IPS-18a (cell line): Measurements from ENCODE around the gene SMARCD3.

Experiments used
- H3K27ac ChIP-seq: one replicate; pipeline ENCODE4 v1.5.1; 2013; ENCODE audit warnings: low read length
- H3K27me3 ChIP-seq: one replicate; pipeline ENCODE4 v1.6.1; 2013; ENCODE audit warnings: mild to moderate bottlenecking, low read length; ENCODE audit not compliant: control insufficient read depth, insufficient read depth
- H3K36me3 ChIP-seq: one replicate; pipeline ENCODE4 v1.6.1; 2013; ENCODE audit warnings: low read depth, low read length; ENCODE audit not compliant: control insufficient read depth
- H3K4me1 ChIP-seq: one replicate; pipeline ENCODE4 v1.6.1; 2013; ENCODE audit warnings: low read depth, low read length; ENCODE audit not compliant: control insufficient read depth
- H3K4me3 ChIP-seq: one replicate; pipeline ENCODE4 v1.5.1; 2013; ENCODE audit warnings: low read length
- H3K9ac ChIP-seq: one replicate; pipeline ENCODE4 v1.6.1; 2013; ENCODE audit warnings: mild to moderate bottlenecking, low read length, moderate library complexity
- H3K9me3 ChIP-seq: one replicate; pipeline ENCODE4 v1.6.1; 2013; ENCODE audit warnings: low read depth, low read length; ENCODE audit not compliant: control insufficient read depth

Gene SMARCD3

GRCh38 chr7:151238924-151239836 lies 9.3 kb downstream of the SMARCD3 start:
- no peak overlapping the region for H3K27ac ChIP-seq
- peaks cover 11% of the 10 kb centered on the region for H3K36me3 ChIP-seq
- no peak overlapping the region for H3K9ac ChIP-seq
- H3K4me1 ChIP-seq = peaks cover 6% of the 10 kb centered on the region
- no peaks in the 10 kb centered on the region for H3K9me3 ChIP-seq
- peaks cover 7% of the 10 kb centered on the region for H3K27me3 ChIP-seq
- H3K4me3 ChIP-seq = no peak overlapping the region

DNA sequence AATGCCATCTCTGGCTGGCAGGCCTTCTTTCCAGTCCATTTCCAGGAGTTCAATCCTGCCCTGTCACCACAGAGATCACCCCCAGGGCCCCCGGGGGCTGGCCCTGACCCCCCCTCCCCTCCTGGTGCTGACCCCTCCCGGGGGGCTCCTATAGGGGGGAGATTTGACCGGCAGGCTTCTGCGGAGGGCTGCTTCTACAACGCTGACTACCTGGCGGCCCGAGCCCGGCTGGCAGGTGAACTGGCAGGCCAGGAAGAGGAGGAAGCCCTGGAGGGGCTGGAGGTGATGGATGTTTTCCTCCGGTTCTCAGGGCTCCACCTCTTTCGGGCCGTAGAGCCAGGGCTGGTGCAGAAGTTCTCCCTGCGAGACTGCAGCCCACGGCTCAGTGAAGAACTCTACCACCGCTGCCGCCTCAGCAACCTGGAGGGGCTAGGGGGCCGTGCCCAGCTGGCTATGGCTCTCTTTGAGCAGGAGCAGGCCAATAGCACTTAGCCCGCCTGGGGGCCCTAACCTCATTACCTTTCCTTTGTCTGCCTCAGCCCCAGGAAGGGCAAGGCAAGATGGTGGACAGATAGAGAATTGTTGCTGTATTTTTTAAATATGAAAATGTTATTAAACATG lies 10.2 kb downstream of the SMARCD3 start:
- Histone ChIP-seq H3K27ac (no peak overlapping the region), H3K9ac (no peak overlapping the region), H3K4me3 (no peak overlapping the region), H3K9me3 (no peaks in the 10 kb centered on the region), H3K36me3 (peaks cover 11% of the 10 kb centered on the region), H3K27me3 (no peaks in the 10 kb centered on the region), H3K4me1 (peaks cover 3% of the 10 kb centered on the region)

DNA sequence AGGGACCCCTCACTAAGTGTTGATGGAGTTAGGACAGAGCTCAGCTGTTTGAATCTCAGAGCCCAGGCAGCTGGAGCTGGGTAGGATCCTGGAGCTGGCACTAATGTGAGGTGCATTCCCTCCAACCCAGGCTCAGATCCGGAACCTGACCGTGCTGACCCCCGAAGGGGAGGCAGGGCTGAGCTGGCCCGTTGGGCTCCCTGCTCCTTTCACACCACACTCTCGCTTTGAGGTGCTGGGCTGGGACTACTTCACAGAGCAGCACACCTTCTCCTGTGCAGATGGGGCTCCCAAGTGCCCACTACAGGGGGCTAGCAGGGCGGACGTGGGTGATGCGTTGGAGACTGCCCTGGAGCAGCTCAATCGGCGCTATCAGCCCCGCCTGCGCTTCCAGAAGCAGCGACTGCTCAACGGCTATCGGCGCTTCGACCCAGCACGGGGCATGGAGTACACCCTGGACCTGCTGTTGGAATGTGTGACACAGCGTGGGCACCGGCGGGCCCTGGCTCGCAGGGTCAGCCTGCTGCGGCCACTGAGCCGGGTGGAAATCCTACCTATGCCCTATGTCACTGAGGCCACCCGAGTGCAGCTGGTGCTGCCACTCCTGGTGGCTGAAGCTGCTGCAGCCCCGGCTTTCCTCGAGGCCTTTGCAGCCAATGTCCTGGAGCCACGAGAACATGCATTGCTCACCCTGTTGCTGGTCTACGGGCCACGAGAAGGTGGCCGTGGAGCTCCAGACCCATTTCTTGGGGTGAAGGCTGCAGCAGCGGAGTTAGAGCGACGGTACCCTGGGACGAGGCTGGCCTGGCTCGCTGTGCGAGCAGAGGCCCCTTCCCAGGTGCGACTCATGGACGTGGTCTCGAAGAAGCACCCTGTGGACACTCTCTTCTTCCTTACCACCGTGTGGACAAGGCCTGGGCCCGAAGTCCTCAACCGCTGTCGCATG lies 11.0 kb downstream of the SMARCD3 start:
- Histone ChIP-seq H3K27ac (no peak overlapping the region), H3K9me3 (no peaks in the 10 kb centered on the region), H3K27me3 (no peaks in the 10 kb centered on the region), H3K4me3 (no peak overlapping the region), H3K36me3 (peaks cover 11% of the 10 kb centered on the region), H3K9ac (no peak overlapping the region), H3K4me1 (peaks cover 6% of the 10 kb centered on the region)

DNA sequence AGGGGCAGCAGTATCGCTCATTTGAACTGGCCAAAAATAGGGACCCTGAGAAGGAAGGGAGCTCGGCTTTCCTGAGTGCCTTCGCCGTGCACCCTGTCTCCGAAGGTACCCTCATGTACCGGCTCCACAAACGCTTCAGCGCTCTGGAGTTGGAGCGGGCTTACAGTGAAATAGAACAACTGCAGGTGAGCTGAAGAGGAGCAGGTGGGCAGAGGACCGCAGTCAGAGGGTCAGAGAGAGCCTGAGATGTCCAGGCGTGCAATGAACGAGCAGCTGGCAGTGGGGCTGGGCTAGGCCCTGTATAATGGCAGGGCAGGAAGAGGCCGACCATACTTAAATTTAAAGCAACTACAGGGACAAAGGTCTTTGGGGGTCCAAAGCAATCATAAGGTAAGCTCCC lies 12.1 kb downstream of the SMARCD3 start:
- H3K36me3 ChIP-seq = peaks cover 11% of the 10 kb centered on the region
- H3K27ac ChIP-seq = no peak overlapping the region
- no peak overlapping the region for H3K9ac ChIP-seq

GRCh38 chr7:151235091-151235787 lies 13.3 kb downstream of the SMARCD3 start:
- no peak overlapping the region for H3K9ac ChIP-seq
- H3K27ac ChIP-seq = no peak overlapping the region
- H3K36me3 ChIP-seq = peaks cover 11% of the 10 kb centered on the region
- no peaks in the 10 kb centered on the region for H3K9me3 ChIP-seq
- H3K4me1 ChIP-seq = peaks cover 10% of the 10 kb centered on the region
- H3K27me3 ChIP-seq = no peaks in the 10 kb centered on the region
- no peak overlapping the region for H3K4me3 ChIP-seq

More for the DNA sequence above, 12.1 kb downstream of the SMARCD3 start:
- H3K27me3 ChIP-seq = no peaks in the 10 kb centered on the region
- H3K4me3 ChIP-seq = no peak overlapping the region
- H3K9me3 ChIP-seq = no peaks in the 10 kb centered on the region
- peaks cover 10% of the 10 kb centered on the region for H3K4me1 ChIP-seq

- Histone ChIP-seq H3K27me3 (no peaks in the 10 kb centered on the region), H3K4me3 (peak overlapping the region; percentile 84), H3K36me3 (peaks cover 10% of the 10 kb centered on the region), H3K9ac (no peak overlapping the region), H3K9me3 (no peaks in the 10 kb centered on the region), H3K4me1 (peaks cover 10% of the 10 kb centered on the region), H3K27ac (no peak overlapping the region)
These were observed 14.7 kb downstream of the SMARCD3 start for GRCh38 chr7:151233804-151234203.

- H3K27me3 ChIP-seq = no peaks in the 10 kb centered on the region
- H3K4me3 ChIP-seq = peak overlapping the region; percentile 84
- no peak overlapping the region for H3K27ac ChIP-seq
- peaks cover 12% of the 10 kb centered on the region for H3K4me1 ChIP-seq
- H3K9ac ChIP-seq = peak overlapping the region; percentile 68
- H3K9me3 ChIP-seq = no peaks in the 10 kb centered on the region
- H3K36me3 ChIP-seq = peaks cover 8% of the 10 kb centered on the region
These were observed 15.4 kb downstream of the SMARCD3 start for GRCh38 chr7:151232917-151233701.

GRCh38 chr7:151232091-151232916 lies 16.2 kb downstream of the SMARCD3 start, which contains the start of gene CHPF2:
TSS of gene CHPF2 (plus strand) at chr7:151232483. CDS start at chr7:151234012, 1,529 bp downstream.
- H3K4me1 ChIP-seq = peaks cover 14% of the 10 kb centered on the region
- H3K9ac ChIP-seq = peak within 1 kb of the TSS; percentile 68
- H3K27me3 ChIP-seq = no peaks in the 10 kb centered on the region
- H3K27ac ChIP-seq = no peak within 1 kb of the TSS
- no peaks in the 10 kb centered on the region for H3K9me3 ChIP-seq
- H3K4me3 ChIP-seq = peak within 1 kb of the TSS; percentile 84
- peaks cover 8% of the 10 kb centered on the region for H3K36me3 ChIP-seq

GRCh38 chr7:151231080-151231479 lies 17.4 kb downstream of the SMARCD3 start:
- no peak overlapping the region for H3K4me3 ChIP-seq
- H3K4me1 ChIP-seq = peaks cover 14% of the 10 kb centered on the region

DNA sequence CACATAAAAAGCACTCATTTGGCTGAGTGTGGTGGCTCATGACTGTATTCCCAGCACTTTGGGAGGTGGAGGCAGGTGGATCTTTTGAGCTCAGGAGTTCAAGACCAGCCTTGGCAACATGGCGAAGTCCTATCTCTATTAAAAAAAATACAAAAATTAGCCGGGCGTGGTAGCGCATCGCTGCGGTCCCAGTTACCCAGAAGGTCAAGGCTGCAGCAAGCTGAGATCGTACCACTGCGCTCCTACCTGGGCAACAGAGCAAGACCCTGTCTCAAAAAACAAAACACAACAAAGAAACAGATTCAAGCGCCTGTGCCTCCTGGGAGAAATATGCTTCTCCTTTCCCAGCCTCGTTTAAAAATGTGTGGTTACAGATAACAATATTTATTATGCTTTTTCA lies 19.2 kb downstream of the SMARCD3 start:
- H3K4me1 ChIP-seq = peaks cover 14% of the 10 kb centered on the region
- H3K27me3 ChIP-seq = no peaks in the 10 kb centered on the region
- no peak overlapping the region for H3K27ac ChIP-seq
- H3K36me3 ChIP-seq = peaks cover 7% of the 10 kb centered on the region
- H3K9ac ChIP-seq = no peak overlapping the region
- H3K9me3 ChIP-seq = no peaks in the 10 kb centered on the region
- no peak overlapping the region for H3K4me3 ChIP-seq

More at GRCh38 chr7:151231080-151231479, 17.4 kb downstream of the SMARCD3 start:
- Histone ChIP-seq H3K27me3 (no peaks in the 10 kb centered on the region), H3K9me3 (no peaks in the 10 kb centered on the region), H3K27ac (no peak overlapping the region), H3K36me3 (no peaks in the 10 kb centered on the region), H3K9ac (no peak overlapping the region)
